SU-DHL-6 (cell line): ENCODE data around the gene NSMCE3.

ENCODE experiments used
- CTCF ChIP-seq: fragments of 200-600 bp; sonication (generic); IDR thresholded peaks from one replicate; pipeline ENCODE4 v1.5.1; 2017; ENCODE audit warnings: antibody characterized with exemption, mild to moderate bottlenecking, low read length, moderate library complexity; ENCODE audit not compliant: insufficient read depth, poor library complexity, severe bottlenecking
- EZH2phosphoT487 ChIP-seq: fragments of 200-600 bp; sonication (generic), shearing (Covaris generic); conservative IDR thresholded peaks from 2 replicates; pipeline ENCODE4 v1.6.1; 2018; ENCODE audit warnings: mild to moderate bottlenecking, antibody characterized with exemption, low read length, moderate library complexity, mixed read lengths

- TF ChIP-seq CTCF (no peak), EZH2phosphoT487 (no peak)
These were observed 27.0 kb downstream of the NSMCE3 start for GRCh38 chr15:29242456-29243242.
